ENCODE measurements around the gene TMEM109. TPM values are rescaled to one million over a fixed set of nuclear protein-coding genes. Genes with fewer than 3 reads are reported as not detected.

The TMEM109 gene
- total and polyA plus RNA-seq, 2 of the 8 experiments (the other 6 are each of a cell fraction or from before 2014, with no cell fraction given), result 27.3 to 30.3 TPM

DNA sequence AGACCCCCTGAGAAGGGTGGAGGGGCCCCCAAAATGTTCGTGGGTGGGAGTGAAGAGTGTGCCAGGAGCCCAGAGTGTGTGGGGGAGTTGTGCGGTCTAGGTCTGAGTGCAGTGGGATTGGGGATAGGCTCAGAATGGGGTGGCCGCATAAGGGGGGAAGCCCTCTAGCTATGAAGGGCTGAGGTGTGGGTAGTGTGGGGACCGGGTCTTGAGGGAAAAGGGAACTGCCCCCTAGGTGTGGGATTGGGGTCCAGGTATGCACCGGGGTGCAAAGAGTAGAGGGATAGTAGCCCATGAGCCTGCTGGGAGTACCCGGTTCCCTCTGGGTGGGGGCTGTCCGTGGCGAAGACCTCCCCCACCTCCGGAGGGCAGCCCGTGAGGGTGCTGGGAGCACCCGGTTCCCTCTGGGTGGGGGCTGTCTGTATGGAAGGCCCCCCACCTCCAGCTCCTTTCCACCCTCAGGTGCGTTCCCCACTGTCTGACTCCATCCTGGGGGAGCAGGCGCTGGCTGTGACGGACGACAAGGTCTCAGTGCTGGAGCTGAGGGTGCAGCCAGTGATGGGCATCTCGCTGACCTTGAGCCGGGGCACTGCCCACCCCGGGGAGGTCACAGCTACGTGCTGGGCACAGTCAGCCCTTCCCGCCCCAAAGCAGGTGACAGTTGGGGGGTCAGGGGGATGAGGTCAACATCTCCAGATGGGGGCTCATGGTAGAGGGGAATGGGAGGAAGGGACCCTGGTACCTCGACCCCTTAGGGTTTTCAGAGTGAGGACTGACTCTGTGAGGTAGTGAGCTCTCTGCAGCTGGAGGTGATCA lies 21.0 kb downstream of the TMEM109 start:
- Histone ChIP-seq H3K23me2 (ENCODE audit: low read depth, low read length) (no peaks in the 10 kb centered on the region), H3K27ac (ENCODE audit: low read depth, low read length) (no peak overlapping the region), H3K23ac (ENCODE audit: insufficient read length) (no peak overlapping the region), H2BK5ac (ENCODE audit: low read depth, low read length) (no peak overlapping the region), H2BK120ac (replicated peaks; ENCODE audit: low read depth, low read length) (no peak overlapping the region), H3K4me2 (ENCODE audit: insufficient read depth in 1 of 2, low read depth in 2 of 2, low read length in 2 of 2) (no peak overlapping the region), H3K36me3 (ENCODE audit: control insufficient read depth in 2 of 4, insufficient read depth in 4 of 4, low read length in 3 of 4) (peaks cover 4 to 41% (median 19%) of the 10 kb centered on the region in 4 experiments; a peak in 5 of 8 replicates), H3K9ac (replicated peaks in 1 of 4; ENCODE audit: extremely low read depth in 1 of 4, low read depth in 3 of 4, low read length in 3 of 4) (no peak overlapping the region), H3K27me3 (replicated peaks in 1 of 4; ENCODE audit: control insufficient read depth in 3 of 4, extremely low read depth in 1 of 4, insufficient read depth in 3 of 4, low read length in 3 of 4) (no peaks in the 10 kb centered on the region), H3K4me3 (ENCODE audit: extremely low read depth in 1 of 4, insufficient read depth in 2 of 4, low read depth in 3 of 4, low read length in 4 of 4) (no peak overlapping the region), H2BK20ac (ENCODE audit: low read length) (no peak overlapping the region), H2BK15ac (ENCODE audit: low read length) (no peak overlapping the region), H4K20me1 (replicated peaks in 1 of 2; ENCODE audit: control insufficient read depth in 1 of 2, insufficient read depth in 2 of 2, low read length in 2 of 2) (peaks cover 3 to 7% of the 10 kb centered on the region in 2 experiments), H2AFZ (ENCODE audit: low read length) (no peak overlapping the region), H3K9me3 (ENCODE audit: insufficient read depth in 2 of 2, low read depth in 1 of 2, low read length in 1 of 2) (no peaks in the 10 kb centered on the region), H4K8ac (ENCODE audit: extremely low read depth, insufficient read depth, low read length) (0 out of 2 replicates have a peak overlapping the region, but pooled peaks have one; percentile 2), H3K4ac (replicated peaks; ENCODE audit: insufficient read length, low read depth, low read length) (no peak overlapping the region), H4K91ac (replicated peaks; ENCODE audit: insufficient read length, low read length) (no peak overlapping the region), H2BK12ac (ENCODE audit: low read depth, low read length) (no peak overlapping the region), H3K4me1 (replicated peaks in 1 of 4; ENCODE audit: control insufficient read depth in 3 of 4, insufficient read depth in 4 of 4, low read length in 3 of 4) (peaks cover 0 to 3% (median 1%) of the 10 kb centered on the region in 4 experiments; a peak in 4 of 7 replicates), H3K56ac (replicated peaks; ENCODE audit: insufficient read length, low read depth, low read length) (no peak overlapping the region), H3K18ac (ENCODE audit: extremely low read depth, low read length) (no peak overlapping the region), H4K5ac (ENCODE audit: insufficient read length, low read depth, low read length) (no peak overlapping the region), H2AK5ac (ENCODE audit: low read depth, low read length) (no peak overlapping the region), H3K14ac (ENCODE audit: insufficient read length) (no peak overlapping the region), H3K79me2 (ENCODE audit: control insufficient read depth in 1 of 2, insufficient read depth in 2 of 2, low read length in 2 of 2) (no peaks in the 10 kb centered on the region), H3K79me1 (ENCODE audit: low read depth, low read length) (no peaks in the 10 kb centered on the region)
- 87% methylated on average over 19 of the region's 21 CpGs; no CpG with 5 or more reads in 1 of the 2 experiments for WGBS, 2 experiments (ENCODE audit: extremely low coverage in 1 of 2, insufficient coverage in 1 of 2, insufficient read length in 1 of 2, insufficient replicate concordance in 2 of 2, low coverage in 1 of 2, low lambda C conversion rate in 2 of 2, missing lambda C conversion rate in 1 of 2)
- TF ChIP-seq TEAD4 (IDR thresholded peaks at IDR 0.05; ENCODE audit: low read depth, low read length) (no peak), SIRT6 (IDR thresholded peaks at IDR 0.05; ENCODE audit: low read length) (no peak), POLR2AphosphoS5 (IDR thresholded peaks at IDR 0.05; ENCODE audit: low read depth, low read length) (peak; percentile 11; the same call in 1 of the 2 replicates), USF2 (IDR thresholded peaks at IDR 0.05; ENCODE audit: low read length) (no peak), RAD21 (IDR thresholded peaks at IDR 0.05 in 1 of 2, conservative IDR thresholded peaks at IDR 0.05 in 1 of 2; ENCODE audit: low read depth in 2 of 2, low read length in 2 of 2) (no peak)
- FAIRE-seq, result no peak
- DNase-seq (ENCODE audit: low read depth in 1 of 2, low spot score in 2 of 2), result no peak
- ChIA-PET POLR2A (ENCODE audit: partially characterized antibody) (interaction anchor here (0.9 to 2.1 kb wide), 5 partner anchors 10 to 15 kb away, joined by 3 to 7 read pairs (median 3); partner anchors contain the start of gene TMEM132A), CTCF (ENCODE audit: partially characterized antibody) (interaction anchor here (0.9 to 3.4 kb wide), 6 partner anchors 8 to 190 kb away, joined by 3 to 20 read pairs (median 4); no protein-coding TSS in a partner anchor)
